ENCODE results near the gene SLAMF9.

- TF ChIP-seq, protein P1, sequence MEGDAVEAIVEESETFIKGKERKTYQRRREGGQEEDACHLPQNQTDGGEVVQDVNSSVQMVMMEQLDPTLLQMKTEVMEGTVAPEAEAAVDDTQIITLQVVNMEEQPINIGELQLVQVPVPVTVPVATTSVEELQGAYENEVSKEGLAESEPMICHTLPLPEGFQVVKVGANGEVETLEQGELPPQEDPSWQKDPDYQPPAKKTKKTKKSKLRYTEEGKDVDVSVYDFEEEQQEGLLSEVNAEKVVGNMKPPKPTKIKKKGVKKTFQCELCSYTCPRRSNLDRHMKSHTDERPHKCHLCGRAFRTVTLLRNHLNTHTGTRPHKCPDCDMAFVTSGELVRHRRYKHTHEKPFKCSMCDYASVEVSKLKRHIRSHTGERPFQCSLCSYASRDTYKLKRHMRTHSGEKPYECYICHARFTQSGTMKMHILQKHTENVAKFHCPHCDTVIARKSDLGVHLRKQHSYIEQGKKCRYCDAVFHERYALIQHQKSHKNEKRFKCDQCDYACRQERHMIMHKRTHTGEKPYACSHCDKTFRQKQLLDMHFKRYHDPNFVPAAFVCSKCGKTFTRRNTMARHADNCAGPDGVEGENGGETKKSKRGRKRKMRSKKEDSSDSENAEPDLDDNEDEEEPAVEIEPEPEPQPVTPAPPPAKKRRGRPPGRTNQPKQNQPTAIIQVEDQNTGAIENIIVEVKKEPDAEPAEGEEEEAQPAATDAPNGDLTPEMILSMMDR (IDR thresholded peaks at IDR 0.05): no peak
- TF ChIP-seq POLR2A (IDR thresholded peaks at IDR 0.05): no peak
Observed at GRCh38 chr1:159978107-159978398, 24.0 kb upstream of the SLAMF9 start.

Data from right lobe of liver (tissue), 4 donors.